ENCODE results near the gene EXPH5.

DNA sequence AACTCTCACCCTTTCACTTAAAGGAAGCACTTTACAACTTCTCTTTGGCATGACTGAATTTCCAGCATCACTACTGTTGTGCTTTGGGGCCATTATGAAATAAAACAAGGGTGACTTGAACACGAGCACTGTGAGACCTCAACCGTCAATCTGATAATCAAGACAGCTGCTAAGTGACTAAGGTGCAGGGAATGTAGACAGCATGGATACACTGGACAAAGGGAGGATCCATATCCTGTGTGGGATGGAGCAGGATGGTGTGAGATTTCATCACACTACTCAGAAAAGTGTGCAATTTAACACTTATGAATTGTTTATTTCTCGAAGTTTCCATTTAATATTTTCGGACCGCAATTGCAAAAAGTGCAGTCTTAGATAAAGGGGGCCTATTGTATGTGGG is 16.1 kb upstream of the EXPH5 start:
- TF ChIP-seq, protein P1, sequence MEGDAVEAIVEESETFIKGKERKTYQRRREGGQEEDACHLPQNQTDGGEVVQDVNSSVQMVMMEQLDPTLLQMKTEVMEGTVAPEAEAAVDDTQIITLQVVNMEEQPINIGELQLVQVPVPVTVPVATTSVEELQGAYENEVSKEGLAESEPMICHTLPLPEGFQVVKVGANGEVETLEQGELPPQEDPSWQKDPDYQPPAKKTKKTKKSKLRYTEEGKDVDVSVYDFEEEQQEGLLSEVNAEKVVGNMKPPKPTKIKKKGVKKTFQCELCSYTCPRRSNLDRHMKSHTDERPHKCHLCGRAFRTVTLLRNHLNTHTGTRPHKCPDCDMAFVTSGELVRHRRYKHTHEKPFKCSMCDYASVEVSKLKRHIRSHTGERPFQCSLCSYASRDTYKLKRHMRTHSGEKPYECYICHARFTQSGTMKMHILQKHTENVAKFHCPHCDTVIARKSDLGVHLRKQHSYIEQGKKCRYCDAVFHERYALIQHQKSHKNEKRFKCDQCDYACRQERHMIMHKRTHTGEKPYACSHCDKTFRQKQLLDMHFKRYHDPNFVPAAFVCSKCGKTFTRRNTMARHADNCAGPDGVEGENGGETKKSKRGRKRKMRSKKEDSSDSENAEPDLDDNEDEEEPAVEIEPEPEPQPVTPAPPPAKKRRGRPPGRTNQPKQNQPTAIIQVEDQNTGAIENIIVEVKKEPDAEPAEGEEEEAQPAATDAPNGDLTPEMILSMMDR (IDR thresholded peaks at IDR 0.05): no peak
- no peak for TF ChIP-seq POLR2A (IDR thresholded peaks at IDR 0.05; ENCODE audit: low read depth)
- no peak for TF ChIP-seq EP300 (IDR thresholded peaks at IDR 0.05)

Measured in esophagus muscularis mucosa (tissue), 4 donors.